Tibial artery (tissue), 4 donors: Measurements from ENCODE around the gene CREB5.

Source experiments
- DNase-seq, 2 donors: peaks; one replicate each; pipeline ENCODE4 v3.0.0-alpha.2; 2019
- H3K27ac ChIP-seq, 2 donors: fragments of 200-600 bp; sonication (generic) in 1 of 2; 1 replicate in 1 of 2; 2 replicates in 1 of 2; pipeline ENCODE4 v1.5.1; 2018 to 2019; ENCODE audit warnings: mild to moderate bottlenecking in 1 of 2
- H3K27me3 ChIP-seq, 2 donors: fragments of 200-600 bp; sonication (generic) in 1 of 2; one replicate each; pipeline versions ENCODE4 v1.5.1 to v1.6.0; 2016 to 2019
- H3K36me3 ChIP-seq, 3 donors: fragments of 200-600 bp; sonication (generic) in 2 of 3; one replicate each; pipeline ENCODE4 v1.5.1; 2016 to 2019; ENCODE audit warnings: mild to moderate bottlenecking in 2 of 3
- H3K4me1 ChIP-seq, 4 donors: fragments of 200-600 bp; sonication (generic) in 2 of 4; 1 replicate in 3 of 4; 2 replicates in 1 of 4; pipeline ENCODE4 v1.5.1; 2016 to 2019
- H3K4me3 ChIP-seq, 2 donors: fragments of 200-600 bp; sonication (generic) in 1 of 2; 1 replicate in 1 of 2; 2 replicates in 1 of 2; pipeline ENCODE4 v1.5.1; 2018 to 2019; ENCODE audit warnings: mild to moderate bottlenecking in 2 of 2
- H3K9me3 ChIP-seq, 3 donors: fragments of 200-600 bp; sonication (generic) in 1 of 3; one replicate each; pipeline ENCODE4 v1.5.1; 2016 to 2019
- CTCF ChIP-seq, 2 experiments: fragments of 200-600 bp in 1 of 2; fragments of 450-650 bp in 1 of 2; IDR thresholded peaks; one replicate each; pipeline ENCODE4 v1.5.1; 2017 to 2019; ENCODE audit warnings: antibody characterized with exemption in 2 of 2, mild to moderate bottlenecking in 1 of 2, moderate library complexity in 1 of 2
- intact Hi-C: fragments of 100-400 bp; cut with DNase I; formaldehyde crosslinking; loops from one replicate; pipeline ENCODE4 v1.15.0; 2023; ENCODE audit warnings: low total_unique reads

Gene CREB5

GRCh38 chr7:28418966-28419365, 6.6 kb downstream of the CREB5 start:
- Histone ChIP-seq H3K4me3 (no peak overlapping the region), H3K4me1 (peaks cover 0 to 11% (median 2%) of the 10 kb centered on the region in 4 donors), H3K27me3 (no peaks in the 10 kb centered on the region), H3K36me3 (no peaks in the 10 kb centered on the region), H3K27ac (no peak overlapping the region), H3K9me3 (no peaks in the 10 kb centered on the region)
- TF ChIP-seq CTCF (IDR thresholded peaks at IDR 0.05) = no peak
- no peak for DNase-seq
- intact Hi-C loops = loop anchor here (10.0 kb wide), 1 partner anchor 206 kb away; no protein-coding TSS in a partner anchor

- Histone ChIP-seq H3K4me3 (no peak overlapping the region), H3K36me3 (no peaks in the 10 kb centered on the region), H3K9me3 (no peaks in the 10 kb centered on the region), H3K27ac (no peak overlapping the region), H3K4me1 (peaks cover 0 to 11% (median 2%) of the 10 kb centered on the region in 4 donors), H3K27me3 (no peaks in the 10 kb centered on the region)
- DNase-seq = peak in 1 of 2 donors; percentile 35
- TF ChIP-seq CTCF (IDR thresholded peaks at IDR 0.05) = no peak
- intact Hi-C loops = loop anchor here (10.0 kb wide), 1 partner anchor 205 kb away; no protein-coding TSS in a partner anchor
These were observed 7.4 kb downstream of the CREB5 start for GRCh38 chr7:28419716-28420115.

GRCh38 chr7:28423112-28423511, 10.8 kb downstream of the CREB5 start:
- peaks cover 0 to 11% (median 2%) of the 10 kb centered on the region in 4 donors for H3K4me1 ChIP-seq
- no peak for TF ChIP-seq CTCF (IDR thresholded peaks at IDR 0.05)
- DNase-seq = no peak
- no peak overlapping the region for H3K27ac ChIP-seq
- no peaks in the 10 kb centered on the region for H3K9me3 ChIP-seq
- H3K27me3 ChIP-seq = no peaks in the 10 kb centered on the region
- H3K36me3 ChIP-seq = no peaks in the 10 kb centered on the region
- intact Hi-C loops = no loop called here
- no peak overlapping the region for H3K4me3 ChIP-seq

GRCh38 chr7:28423918-28424514, 11.7 kb downstream of the CREB5 start:
- Histone ChIP-seq H3K27me3 (no peaks in the 10 kb centered on the region), H3K36me3 (no peaks in the 10 kb centered on the region), H3K4me3 (no peak overlapping the region), H3K27ac (no peak overlapping the region), H3K4me1 (peaks cover 0 to 4% (median 2%) of the 10 kb centered on the region in 4 donors), H3K9me3 (no peaks in the 10 kb centered on the region)
- no peak for DNase-seq
- intact Hi-C loops = no loop called here
- TF ChIP-seq CTCF (IDR thresholded peaks at IDR 0.05) = no peak

- no peak for TF ChIP-seq CTCF (IDR thresholded peaks at IDR 0.05)
- no peaks in the 10 kb centered on the region for H3K36me3 ChIP-seq
- H3K4me3 ChIP-seq = no peak overlapping the region
- intact Hi-C loops = no loop called here
- no peaks in the 10 kb centered on the region for H3K9me3 ChIP-seq
- DNase-seq = no peak
- no peak overlapping the region for H3K27ac ChIP-seq
- no peaks in the 10 kb centered on the region for H3K4me1 ChIP-seq
- H3K27me3 ChIP-seq = no peaks in the 10 kb centered on the region
These were observed 13.2 kb downstream of the CREB5 start for GRCh38 chr7:28425496-28425895.
